AG04450 (cell line): ENCODE results near the gene CHRM2. TPM values are rescaled to one million over a fixed set of nuclear protein-coding genes. Genes with fewer than 3 reads are reported as not detected.

ENCODE experiments used
- CTCF ChIA-PET: fragments of 300-600, 350-600 bp; formaldehyde crosslinking; extraction: SDS; loops from one replicate; lab custom pipeline; 2022; ENCODE audit warnings: antibody characterized with exemption, inconsistent platforms; lab: Charles Lee
- POLR2A ChIA-PET: fragments of 350-600 bp; formaldehyde crosslinking; extraction: SDS; loops from one replicate; lab custom pipeline; 2021; ENCODE audit warnings: antibody characterized with exemption, inconsistent platforms; lab: Yijun Ruan, JAX
- DNase-seq: peaks from one replicate; pipeline ENCODE4 v3.0.0-alpha.2; 2011; ENCODE audit warnings: low read depth, low spot score
- H3K27ac ChIP-seq: one replicate; pipeline ENCODE4 v1.5.1; 2012; ENCODE audit warnings: low read depth, low read length, control low read depth
- H3K27me3 ChIP-seq: one replicate; pipeline ENCODE4 v1.6.0; 2012; ENCODE audit warnings: low read length; ENCODE audit not compliant: control insufficient read depth, insufficient read depth
- H3K4me3 ChIP-seq: 2 replicates; pipeline ENCODE4 v1.5.1; 2011; ENCODE audit warnings: mild to moderate bottlenecking, low read depth, low read length, control low read depth
- H3K9me3 ChIP-seq: 2 replicates; pipeline ENCODE4 v1.5.1; 2012; ENCODE audit warnings: low read length; ENCODE audit not compliant: control insufficient read depth, insufficient read depth
- polyA plus RNA-seq: library from polyadenylated mRNA; depleted of rRNA; stranded (reverse); fragments of >200 nt; gene quantifications from 2 replicates; pipeline ENCODE4 v1.2.3, GENCODE V29; 2011
- TF ChIP-seq, protein P1 (sequence below): IDR thresholded peaks from 2 replicates; pipeline ENCODE4 v1.5.1; 2011; ENCODE audit warnings: low read depth, low read length, control low read depth, inconsistent platforms

Gene CHRM2
- polyA plus RNA-seq, 1 experiment = 85.6 TPM

DNA sequence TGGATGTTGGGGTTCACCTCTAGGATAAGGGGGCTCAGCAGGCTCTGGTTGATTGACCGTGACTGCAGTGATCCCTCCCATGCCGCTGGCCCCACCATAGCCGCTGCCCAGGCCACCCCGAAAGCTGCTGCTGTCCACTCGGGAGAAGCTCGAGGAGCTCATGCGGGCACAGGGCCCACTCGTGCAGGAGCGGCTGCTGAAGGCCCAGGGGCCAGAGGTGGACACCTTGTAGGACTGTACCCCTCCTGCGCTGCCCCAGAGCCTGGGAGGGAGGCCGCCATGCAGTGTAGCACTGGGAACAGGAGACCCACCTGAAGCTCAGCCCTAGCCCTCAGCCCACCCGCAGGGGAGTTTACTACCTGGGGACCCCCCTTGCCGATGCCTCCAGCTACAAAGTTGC is 70.0 kb downstream of the CHRM2 start:
- TF ChIP-seq, protein P1, sequence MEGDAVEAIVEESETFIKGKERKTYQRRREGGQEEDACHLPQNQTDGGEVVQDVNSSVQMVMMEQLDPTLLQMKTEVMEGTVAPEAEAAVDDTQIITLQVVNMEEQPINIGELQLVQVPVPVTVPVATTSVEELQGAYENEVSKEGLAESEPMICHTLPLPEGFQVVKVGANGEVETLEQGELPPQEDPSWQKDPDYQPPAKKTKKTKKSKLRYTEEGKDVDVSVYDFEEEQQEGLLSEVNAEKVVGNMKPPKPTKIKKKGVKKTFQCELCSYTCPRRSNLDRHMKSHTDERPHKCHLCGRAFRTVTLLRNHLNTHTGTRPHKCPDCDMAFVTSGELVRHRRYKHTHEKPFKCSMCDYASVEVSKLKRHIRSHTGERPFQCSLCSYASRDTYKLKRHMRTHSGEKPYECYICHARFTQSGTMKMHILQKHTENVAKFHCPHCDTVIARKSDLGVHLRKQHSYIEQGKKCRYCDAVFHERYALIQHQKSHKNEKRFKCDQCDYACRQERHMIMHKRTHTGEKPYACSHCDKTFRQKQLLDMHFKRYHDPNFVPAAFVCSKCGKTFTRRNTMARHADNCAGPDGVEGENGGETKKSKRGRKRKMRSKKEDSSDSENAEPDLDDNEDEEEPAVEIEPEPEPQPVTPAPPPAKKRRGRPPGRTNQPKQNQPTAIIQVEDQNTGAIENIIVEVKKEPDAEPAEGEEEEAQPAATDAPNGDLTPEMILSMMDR = no peak
- Histone ChIP-seq H3K4me3 (no peak overlapping the region), H3K9me3 (no peaks in the 10 kb centered on the region), H3K27me3 (no peaks in the 10 kb centered on the region), H3K27ac (no peak overlapping the region)
- DNase-seq = no peak
- POLR2A ChIA-PET = interaction anchor here (0.6 kb wide), 1 partner anchor 69 kb away, joined by 14 read pairs; no protein-coding TSS in a partner anchor
- CTCF ChIA-PET = interaction anchor here (0.6 kb wide), 1 partner anchor 64 kb away, joined by 6 read pairs; no protein-coding TSS in a partner anchor

DNA sequence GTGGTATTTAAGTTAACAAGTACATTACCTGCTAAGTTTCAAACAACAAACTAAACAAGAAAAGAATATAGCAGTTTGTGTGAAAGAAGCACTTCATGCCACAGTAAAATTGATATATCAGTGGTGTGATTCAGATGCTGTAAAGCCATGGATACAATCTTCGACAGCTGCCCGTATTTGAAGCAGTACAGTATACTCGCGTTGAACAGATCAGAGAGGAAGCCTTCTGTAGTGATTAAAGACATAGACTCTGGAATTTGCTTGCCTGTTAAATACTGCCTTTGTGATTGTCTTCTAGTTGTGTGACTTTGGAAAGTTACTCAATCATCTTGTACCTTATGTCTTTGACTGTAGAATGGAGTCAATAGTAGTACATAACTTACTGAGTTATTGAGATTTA is 71.7 kb downstream of the CHRM2 start:
- Histone ChIP-seq H3K27ac (no peak overlapping the region), H3K27me3 (no peaks in the 10 kb centered on the region), H3K4me3 (no peak overlapping the region), H3K9me3 (no peaks in the 10 kb centered on the region)
- TF ChIP-seq, protein P1 = no peak
- POLR2A ChIA-PET = no interaction called here
- CTCF ChIA-PET = interaction anchor here (0.7 kb wide), 1 partner anchor 686 kb away, joined by 3 read pairs; no protein-coding TSS in a partner anchor
- no peak for DNase-seq

DNA sequence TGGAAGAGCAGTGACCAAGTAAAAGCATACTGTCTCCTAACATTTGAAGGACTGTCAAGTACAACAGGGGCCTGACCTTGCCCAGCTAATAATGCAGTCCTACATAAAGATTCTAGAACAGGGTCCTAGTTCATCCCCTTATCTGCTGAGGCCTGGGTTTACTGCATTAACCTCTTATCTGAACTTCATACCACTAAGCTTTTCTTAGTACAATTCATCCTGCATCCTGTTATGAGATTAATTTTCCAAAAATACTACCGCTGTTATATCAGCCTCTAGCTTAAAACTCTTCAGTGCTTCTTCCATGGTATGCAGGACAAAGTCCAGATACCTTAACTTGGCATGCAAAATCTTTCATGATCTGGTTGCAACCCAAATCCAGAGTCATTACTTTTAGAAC is 72.5 kb downstream of the CHRM2 start:
- H3K27me3 ChIP-seq = no peaks in the 10 kb centered on the region
- H3K9me3 ChIP-seq = no peaks in the 10 kb centered on the region
- no peak overlapping the region for H3K4me3 ChIP-seq
- no peak overlapping the region for H3K27ac ChIP-seq
- no peak for DNase-seq
- POLR2A ChIA-PET = no interaction called here
- CTCF ChIA-PET = no interaction called here
- TF ChIP-seq, protein P1 = no peak

DNA sequence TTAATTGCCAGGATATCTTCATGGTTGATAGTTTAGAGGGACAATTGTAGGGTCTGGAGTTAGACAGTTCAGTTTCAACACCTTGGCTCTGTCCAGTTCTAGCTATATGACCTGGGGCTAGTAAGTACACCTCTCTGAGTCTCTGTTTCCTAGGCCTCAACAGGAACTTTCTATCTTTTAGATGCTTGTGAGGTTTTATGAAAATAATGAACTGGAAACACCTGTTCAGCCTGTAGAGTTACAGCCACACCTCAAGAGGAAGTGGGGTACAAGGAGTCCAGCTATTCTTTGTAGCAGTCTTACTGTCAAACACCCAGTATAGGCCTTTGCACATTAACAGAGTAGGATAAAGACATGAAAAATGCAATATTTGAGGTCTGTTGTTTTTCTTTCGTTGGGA is 73.4 kb downstream of the CHRM2 start:
- CTCF ChIA-PET = interaction anchor here (0.9 kb wide), 1 partner anchor 650 kb away, joined by 4 read pairs; no protein-coding TSS in a partner anchor

DNA sequence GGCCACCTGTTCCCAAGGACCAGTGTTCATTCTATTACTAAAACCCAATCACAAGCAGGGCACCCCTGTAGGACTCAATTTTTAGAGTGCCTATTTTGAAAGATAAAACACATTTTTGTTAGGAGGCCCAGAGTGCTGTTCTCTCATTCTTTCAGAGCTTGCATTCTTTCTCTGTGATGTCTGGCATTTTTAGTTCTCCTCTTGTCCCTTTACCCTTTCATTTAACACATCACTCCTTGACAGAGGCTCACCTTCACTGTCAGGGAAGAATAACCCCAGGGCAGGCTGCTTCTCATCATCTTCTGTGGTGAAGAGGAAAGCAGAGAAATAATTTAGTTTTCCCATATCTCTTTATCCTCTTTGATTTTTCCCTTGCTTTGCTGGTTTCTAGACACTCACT is 73.9 kb downstream of the CHRM2 start:
- CTCF ChIA-PET = interaction anchor here (0.9 kb wide), 1 partner anchor 650 kb away, joined by 4 read pairs; no protein-coding TSS in a partner anchor
- Histone ChIP-seq H3K4me3 (no peak overlapping the region), H3K27ac (no peak overlapping the region)

More for the DNA sequence above, 73.4 kb downstream of the CHRM2 start:
- Histone ChIP-seq H3K9me3 (no peaks in the 10 kb centered on the region), H3K27ac (no peak overlapping the region), H3K4me3 (no peak overlapping the region), H3K27me3 (no peaks in the 10 kb centered on the region)
- POLR2A ChIA-PET = no interaction called here
- no peak for DNase-seq
- TF ChIP-seq, protein P1 = no peak

More for the DNA sequence above, 73.9 kb downstream of the CHRM2 start:
- no peaks in the 10 kb centered on the region for H3K9me3 ChIP-seq
- POLR2A ChIA-PET = interaction anchor here (0.6 kb wide), 1 partner anchor 20 kb away, joined by 4 read pairs; no protein-coding TSS in a partner anchor
- TF ChIP-seq, protein P1 = no peak
- DNase-seq = no peak
- no peaks in the 10 kb centered on the region for H3K27me3 ChIP-seq
